ENCODE measurements around the gene DDX55. TPM values are rescaled to one million over a fixed set of nuclear protein-coding genes. Genes with fewer than 3 reads are reported as not detected.

Gene DDX55
- total and polyA plus RNA-seq, 2 of the 13 experiments (the other 11 are each of a cell fraction or from before 2014, with no cell fraction given), result 22.2 to 37.0 TPM

GRCh38 chr12:123595729-123596128 lies 6.2 kb upstream of the DDX55 start (continued):
- TF ChIP-seq ZNF264 (CRISPR knock-in tag; IDR thresholded peaks at IDR 0.05) (no peak), GZF1 (CRISPR knock-in tag; IDR thresholded peaks at IDR 0.05) (no peak), MTA1 (CRISPR knock-in tag; IDR thresholded peaks at IDR 0.05; ENCODE audit: borderline replicate concordance) (no peak), THAP9 (CRISPR knock-in tag; IDR thresholded peaks at IDR 0.05; ENCODE audit: borderline replicate concordance) (no peak), RARA (CRISPR knock-in tag; IDR thresholded peaks at IDR 0.05) (peak; percentile 100), FOXA3 (CRISPR knock-in tag; IDR thresholded peaks at IDR 0.05) (peak; percentile 77), PPARG (CRISPR knock-in tag; conservative IDR thresholded peaks at IDR 0.05) (peak; percentile 96), PHF5A (CRISPR knock-in tag; IDR thresholded peaks at IDR 0.05; ENCODE audit: low read depth, unreplicated experiment) (peak; percentile 36), RBAK (CRISPR knock-in tag; IDR thresholded peaks at IDR 0.05) (no peak), ZNF12 (CRISPR knock-in tag; IDR thresholded peaks at IDR 0.05) (0 out of 2 replicates have a peak, but pooled peaks have one; percentile 40), JARID2 (CRISPR knock-in tag; IDR thresholded peaks at IDR 0.05; ENCODE audit: insufficient replicate concordance) (no peak), ZNF589 (CRISPR knock-in tag; conservative IDR thresholded peaks at IDR 0.05) (no peak), ZSCAN20 (CRISPR knock-in tag; IDR thresholded peaks at IDR 0.05; ENCODE audit: borderline replicate concordance) (no peak), ZNF33B (CRISPR knock-in tag; IDR thresholded peaks at IDR 0.05) (no peak)
- TF ChIP-seq, protein P1, sequence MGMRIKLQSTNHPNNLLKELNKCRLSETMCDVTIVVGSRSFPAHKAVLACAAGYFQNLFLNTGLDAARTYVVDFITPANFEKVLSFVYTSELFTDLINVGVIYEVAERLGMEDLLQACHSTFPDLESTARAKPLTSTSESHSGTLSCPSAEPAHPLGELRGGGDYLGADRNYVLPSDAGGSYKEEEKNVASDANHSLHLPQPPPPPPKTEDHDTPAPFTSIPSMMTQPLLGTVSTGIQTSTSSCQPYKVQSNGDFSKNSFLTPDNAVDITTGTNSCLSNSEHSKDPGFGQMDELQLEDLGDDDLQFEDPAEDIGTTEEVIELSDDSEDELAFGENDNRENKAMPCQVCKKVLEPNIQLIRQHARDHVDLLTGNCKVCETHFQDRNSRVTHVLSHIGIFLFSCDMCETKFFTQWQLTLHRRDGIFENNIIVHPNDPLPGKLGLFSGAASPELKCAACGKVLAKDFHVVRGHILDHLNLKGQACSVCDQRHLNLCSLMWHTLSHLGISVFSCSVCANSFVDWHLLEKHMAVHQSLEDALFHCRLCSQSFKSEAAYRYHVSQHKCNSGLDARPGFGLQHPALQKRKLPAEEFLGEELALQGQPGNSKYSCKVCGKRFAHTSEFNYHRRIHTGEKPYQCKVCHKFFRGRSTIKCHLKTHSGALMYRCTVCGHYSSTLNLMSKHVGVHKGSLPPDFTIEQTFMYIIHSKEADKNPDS (CRISPR knock-in tag; IDR thresholded peaks at IDR 0.05), result peak; percentile 72; the same call in 1 of the 2 replicates
- TF ChIP-seq, protein P2, sequence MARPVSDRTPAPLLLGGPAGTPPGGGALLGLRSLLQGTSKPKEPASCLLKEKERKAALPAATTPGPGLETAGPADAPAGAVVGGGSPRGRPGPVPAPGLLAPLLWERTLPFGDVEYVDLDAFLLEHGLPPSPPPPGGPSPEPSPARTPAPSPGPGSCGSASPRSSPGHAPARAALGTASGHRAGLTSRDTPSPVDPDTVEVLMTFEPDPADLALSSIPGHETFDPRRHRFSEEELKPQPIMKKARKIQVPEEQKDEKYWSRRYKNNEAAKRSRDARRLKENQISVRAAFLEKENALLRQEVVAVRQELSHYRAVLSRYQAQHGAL (CRISPR knock-in tag; IDR thresholded peaks at IDR 0.05; ENCODE audit: not compliant biosample characterization), result no peak
- TF ChIP-seq, protein P3, sequence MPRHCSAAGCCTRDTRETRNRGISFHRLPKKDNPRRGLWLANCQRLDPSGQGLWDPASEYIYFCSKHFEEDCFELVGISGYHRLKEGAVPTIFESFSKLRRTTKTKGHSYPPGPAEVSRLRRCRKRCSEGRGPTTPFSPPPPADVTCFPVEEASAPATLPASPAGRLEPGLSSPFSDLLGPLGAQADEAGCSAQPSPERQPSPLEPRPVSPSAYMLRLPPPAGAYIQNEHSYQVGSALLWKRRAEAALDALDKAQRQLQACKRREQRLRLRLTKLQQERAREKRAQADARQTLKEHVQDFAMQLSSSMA (CRISPR knock-in tag; IDR thresholded peaks at IDR 0.05), result no peak
- TF ChIP-seq, protein P4, sequence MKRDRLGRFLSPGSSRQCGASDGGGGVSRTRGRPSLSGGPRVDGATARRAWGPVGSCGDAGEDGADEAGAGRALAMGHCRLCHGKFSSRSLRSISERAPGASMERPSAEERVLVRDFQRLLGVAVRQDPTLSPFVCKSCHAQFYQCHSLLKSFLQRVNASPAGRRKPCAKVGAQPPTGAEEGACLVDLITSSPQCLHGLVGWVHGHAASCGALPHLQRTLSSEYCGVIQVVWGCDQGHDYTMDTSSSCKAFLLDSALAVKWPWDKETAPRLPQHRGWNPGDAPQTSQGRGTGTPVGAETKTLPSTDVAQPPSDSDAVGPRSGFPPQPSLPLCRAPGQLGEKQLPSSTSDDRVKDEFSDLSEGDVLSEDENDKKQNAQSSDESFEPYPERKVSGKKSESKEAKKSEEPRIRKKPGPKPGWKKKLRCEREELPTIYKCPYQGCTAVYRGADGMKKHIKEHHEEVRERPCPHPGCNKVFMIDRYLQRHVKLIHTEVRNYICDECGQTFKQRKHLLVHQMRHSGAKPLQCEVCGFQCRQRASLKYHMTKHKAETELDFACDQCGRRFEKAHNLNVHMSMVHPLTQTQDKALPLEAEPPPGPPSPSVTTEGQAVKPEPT (CRISPR knock-in tag; IDR thresholded peaks at IDR 0.05; ENCODE audit: low read depth), result no peak
- TF ChIP-seq, protein P5, sequence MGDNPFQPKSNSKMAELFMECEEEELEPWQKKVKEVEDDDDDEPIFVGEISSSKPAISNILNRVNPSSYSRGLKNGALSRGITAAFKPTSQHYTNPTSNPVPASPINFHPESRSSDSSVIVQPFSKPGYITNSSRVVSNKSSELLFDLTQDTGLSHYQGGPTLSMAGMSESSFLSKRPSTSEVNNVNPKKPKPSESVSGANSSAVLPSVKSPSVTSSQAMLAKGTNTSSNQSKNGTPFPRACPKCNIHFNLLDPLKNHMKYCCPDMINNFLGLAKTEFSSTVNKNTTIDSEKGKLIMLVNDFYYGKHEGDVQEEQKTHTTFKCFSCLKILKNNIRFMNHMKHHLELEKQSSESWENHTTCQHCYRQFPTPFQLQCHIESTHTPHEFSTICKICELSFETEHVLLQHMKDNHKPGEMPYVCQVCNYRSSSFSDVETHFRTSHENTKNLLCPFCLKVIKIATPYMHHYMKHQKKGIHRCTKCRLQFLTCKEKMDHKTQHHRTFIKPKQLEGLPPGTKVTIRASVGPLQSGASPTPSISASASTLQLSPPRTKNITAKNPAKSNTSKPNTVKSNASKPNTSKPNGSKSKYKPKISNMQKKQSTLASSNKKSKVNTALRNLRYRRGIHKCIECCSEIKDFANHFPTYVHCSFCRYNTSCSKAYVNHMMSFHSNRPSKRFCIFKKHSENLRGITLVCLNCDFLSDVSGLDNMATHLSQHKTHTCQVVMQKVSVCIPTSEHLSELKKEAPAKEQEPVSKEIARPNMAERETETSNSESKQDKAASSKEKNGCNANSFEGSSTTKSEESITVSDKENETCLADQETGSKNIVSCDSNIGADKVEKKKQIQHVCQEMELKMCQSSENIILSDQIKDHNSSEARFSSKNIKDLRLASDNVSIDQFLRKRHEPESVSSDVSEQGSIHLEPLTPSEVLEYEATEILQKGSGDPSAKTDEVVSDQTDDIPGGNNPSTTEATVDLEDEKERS (CRISPR knock-in tag; IDR thresholded peaks at IDR 0.05), result no peak

Data from HepG2 (cell line).